Neuron (in vitro differentiated cells): ENCODE results near the gene GALNT5.

ENCODE experiments used
- H2AFZ ChIP-seq: one replicate; pipeline ENCODE4 v1.6.1; 2013; ENCODE audit warnings: low read depth, mild to moderate bottlenecking, inconsistent platforms, low read length, moderate library complexity
- H3K27me3 ChIP-seq: one replicate; pipeline ENCODE4 v1.6.1; 2013; ENCODE audit warnings: low read length; ENCODE audit not compliant: insufficient read depth
- H3K36me3 ChIP-seq: one replicate; pipeline ENCODE4 v1.6.1; 2013; ENCODE audit warnings: low read length; ENCODE audit not compliant: insufficient read depth
- H3K4me1 ChIP-seq: one replicate; pipeline ENCODE4 v1.6.1; 2013; ENCODE audit warnings: low read length; ENCODE audit not compliant: insufficient read depth
- H3K4me3 ChIP-seq: 2 replicates; pipeline ENCODE4 v1.5.1; 2013; ENCODE audit warnings: mild to moderate bottlenecking, low read length, moderate library complexity
- H3K9me3 ChIP-seq: one replicate; pipeline ENCODE4 v1.6.1; 2013; ENCODE audit warnings: low read length

Gene GALNT5

DNA sequence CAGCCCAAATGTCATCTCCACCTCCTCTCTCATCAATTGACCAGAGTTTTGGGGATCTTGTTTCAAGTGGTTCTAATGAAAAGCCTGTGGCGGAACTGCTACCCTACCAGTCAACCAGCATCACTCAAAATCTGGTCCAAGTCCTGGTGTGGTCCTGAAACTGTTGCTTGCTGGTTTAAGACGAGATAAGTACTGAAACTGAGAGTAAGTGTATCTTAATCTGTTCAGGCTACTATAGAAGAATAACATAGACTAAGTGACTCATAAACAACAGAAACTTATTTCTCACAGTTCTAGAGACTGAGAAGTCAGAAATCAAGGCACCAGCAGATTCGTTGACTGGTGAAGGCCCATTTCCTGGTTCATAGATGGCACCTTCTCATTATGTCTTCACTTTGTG lies 879 bp upstream of the GALNT5 start:
- Histone ChIP-seq H3K9me3 (no peaks in the 10 kb centered on the region), H3K36me3 (no peaks in the 10 kb centered on the region), H3K4me3 (no peak overlapping the region), H3K27me3 (peaks cover 2% of the 10 kb centered on the region), H2AFZ (no peak overlapping the region), H3K4me1 (peaks cover 8% of the 10 kb centered on the region)

DNA sequence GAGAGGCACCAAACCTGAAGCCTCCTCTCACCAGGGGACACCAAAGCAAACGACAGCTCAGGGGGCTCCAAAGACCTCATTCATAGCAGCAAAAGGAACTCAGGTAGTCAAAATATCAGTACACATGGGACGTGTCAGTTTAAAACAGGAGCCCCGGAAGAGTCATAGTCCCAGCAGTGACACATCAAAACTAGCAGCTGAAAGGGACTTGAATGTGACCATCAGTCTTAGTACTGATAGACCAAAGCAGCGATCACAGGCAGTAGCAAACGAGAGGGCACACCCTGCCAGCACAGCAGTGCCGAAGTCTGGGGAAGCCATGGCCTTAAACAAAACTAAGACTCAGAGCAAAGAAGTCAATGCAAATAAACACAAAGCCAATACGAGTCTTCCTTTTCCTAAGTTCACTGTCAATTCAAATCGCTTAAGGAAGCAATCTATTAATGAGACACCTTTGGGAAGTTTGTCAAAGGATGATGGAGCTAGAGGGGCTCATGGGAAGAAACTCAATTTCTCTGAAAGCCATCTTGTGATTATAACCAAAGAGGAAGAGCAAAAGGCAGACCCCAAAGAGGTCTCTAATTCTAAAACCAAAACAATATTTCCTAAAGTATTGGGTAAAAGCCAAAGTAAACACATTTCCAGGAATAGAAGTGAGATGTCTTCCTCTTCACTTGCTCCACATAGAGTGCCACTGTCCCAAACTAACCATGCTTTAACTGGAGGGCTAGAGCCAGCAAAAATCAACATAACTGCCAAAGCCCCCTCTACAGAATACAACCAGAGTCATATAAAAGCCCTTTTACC lies 1.2 kb downstream of the GALNT5 start:
- H3K4me3 ChIP-seq = no peak overlapping the region
- H2AFZ ChIP-seq = no peak overlapping the region
- peaks cover 8% of the 10 kb centered on the region for H3K4me1 ChIP-seq
- no peaks in the 10 kb centered on the region for H3K9me3 ChIP-seq
- H3K27me3 ChIP-seq = peaks cover 2% of the 10 kb centered on the region
- no peaks in the 10 kb centered on the region for H3K36me3 ChIP-seq

DNA sequence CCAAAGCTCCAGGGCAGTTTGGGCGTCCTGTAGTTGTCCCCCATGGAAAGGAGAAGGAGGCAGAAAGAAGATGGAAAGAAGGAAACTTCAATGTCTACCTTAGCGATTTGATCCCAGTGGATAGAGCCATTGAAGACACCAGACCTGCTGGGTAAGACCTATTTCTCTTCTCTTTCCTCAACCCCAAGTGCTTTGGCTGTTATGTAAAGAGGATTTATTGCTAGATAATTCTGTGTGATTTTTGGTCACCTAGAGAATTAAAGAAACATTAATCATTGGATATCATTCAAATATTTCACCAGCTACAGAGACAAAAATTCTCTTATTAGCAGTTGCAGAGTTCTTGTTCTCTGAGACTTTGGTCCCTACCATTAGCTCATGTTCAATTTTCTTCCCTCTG lies 1.9 kb downstream of the GALNT5 start:
- H3K9me3 ChIP-seq = no peaks in the 10 kb centered on the region
- H3K36me3 ChIP-seq = no peaks in the 10 kb centered on the region
- no peak overlapping the region for H2AFZ ChIP-seq
- H3K27me3 ChIP-seq = peaks cover 2% of the 10 kb centered on the region
- peaks cover 8% of the 10 kb centered on the region for H3K4me1 ChIP-seq
- no peak overlapping the region for H3K4me3 ChIP-seq

DNA sequence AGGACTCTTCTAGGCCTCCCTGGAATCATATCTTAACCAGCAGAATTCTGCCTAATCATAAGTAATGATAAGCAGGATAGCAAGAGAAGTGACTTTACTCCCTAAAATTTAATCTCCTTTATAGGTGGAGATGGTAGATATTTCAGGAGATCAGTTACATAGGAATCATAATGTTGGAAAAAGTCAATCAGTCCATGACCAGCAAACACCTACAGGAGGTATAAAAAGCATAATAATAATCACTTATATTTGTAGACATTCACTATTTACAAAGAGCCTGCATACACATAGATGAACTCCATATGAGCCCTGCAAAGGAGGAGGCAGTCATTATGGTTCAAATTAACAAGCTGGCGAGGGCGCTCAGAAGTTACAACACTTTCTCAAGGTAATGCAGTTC lies 2.5 kb downstream of the GALNT5 start:
- Histone ChIP-seq H3K36me3 (no peaks in the 10 kb centered on the region), H3K4me3 (no peak overlapping the region), H2AFZ (no peak overlapping the region), H3K4me1 (peaks cover 8% of the 10 kb centered on the region), H3K9me3 (no peaks in the 10 kb centered on the region), H3K27me3 (peaks cover 2% of the 10 kb centered on the region)

DNA sequence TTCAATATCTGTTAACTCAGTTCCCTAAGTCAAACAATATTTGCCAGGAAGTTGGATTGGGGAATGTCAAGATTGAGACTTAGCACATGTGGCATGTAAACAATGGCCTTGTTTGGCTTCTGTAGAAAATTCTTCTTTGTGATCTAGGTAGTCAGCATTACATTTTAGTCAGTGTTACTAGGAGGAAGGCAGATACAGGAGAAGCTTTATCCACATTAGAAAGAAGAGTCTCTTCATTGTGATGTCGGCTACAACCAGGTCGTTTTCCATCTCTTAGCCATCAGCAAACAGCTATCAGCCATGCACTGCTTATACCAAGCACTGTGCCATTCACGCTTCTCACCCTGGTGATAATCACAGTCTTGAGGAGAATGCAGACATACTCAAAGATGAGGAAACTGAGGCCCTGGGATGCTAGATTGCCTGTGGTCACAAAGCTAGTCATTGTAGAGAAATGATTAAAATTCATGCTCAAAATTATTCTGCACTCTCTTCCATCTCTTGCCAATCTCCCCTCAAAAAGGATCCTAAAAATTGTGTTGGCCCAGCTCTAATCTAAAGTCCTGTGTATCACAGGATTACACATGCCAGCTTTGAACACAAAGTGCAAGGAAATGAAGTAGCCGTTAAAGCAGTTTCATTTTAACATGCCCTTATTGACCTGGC lies 3.2 kb downstream of the GALNT5 start:
- no peak overlapping the region for H2AFZ ChIP-seq
- H3K9me3 ChIP-seq = no peaks in the 10 kb centered on the region
- H3K4me3 ChIP-seq = no peak overlapping the region
- H3K4me1 ChIP-seq = peaks cover 8% of the 10 kb centered on the region
- H3K36me3 ChIP-seq = no peaks in the 10 kb centered on the region
- peaks cover 2% of the 10 kb centered on the region for H3K27me3 ChIP-seq

DNA sequence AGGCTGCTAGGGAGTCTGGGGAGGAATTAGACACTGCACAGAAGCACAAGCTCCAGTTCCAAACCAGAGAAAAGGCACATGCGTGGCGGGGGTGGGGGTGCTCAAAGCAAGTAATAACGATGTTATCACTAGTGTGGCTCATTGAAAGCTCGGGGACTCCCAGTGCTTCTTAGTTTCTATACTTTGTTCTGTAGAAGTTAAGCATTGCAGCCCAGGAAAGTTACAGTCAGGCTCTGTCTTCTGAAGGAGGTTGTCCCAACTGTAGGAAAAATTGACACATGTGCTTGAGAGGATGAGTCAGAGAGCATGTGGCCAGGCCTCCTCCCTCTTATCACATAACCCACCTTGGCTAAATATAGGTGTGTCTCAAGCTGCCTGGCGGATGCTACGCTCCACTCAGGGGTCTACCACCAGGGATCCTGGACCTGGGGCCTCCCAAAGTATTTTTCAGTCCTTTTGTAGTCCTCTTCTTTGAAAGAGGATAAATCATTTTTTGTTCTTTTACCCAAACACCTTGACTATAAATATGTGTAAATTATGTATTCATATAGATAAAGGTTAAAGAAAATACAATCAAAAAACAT lies 3.8 kb downstream of the GALNT5 start:
- no peaks in the 10 kb centered on the region for H3K36me3 ChIP-seq
- H3K9me3 ChIP-seq = no peaks in the 10 kb centered on the region
- no peak overlapping the region for H3K4me3 ChIP-seq
- H3K27me3 ChIP-seq = peaks cover 2% of the 10 kb centered on the region
- no peak overlapping the region for H2AFZ ChIP-seq
- H3K4me1 ChIP-seq = peaks cover 8% of the 10 kb centered on the region

DNA sequence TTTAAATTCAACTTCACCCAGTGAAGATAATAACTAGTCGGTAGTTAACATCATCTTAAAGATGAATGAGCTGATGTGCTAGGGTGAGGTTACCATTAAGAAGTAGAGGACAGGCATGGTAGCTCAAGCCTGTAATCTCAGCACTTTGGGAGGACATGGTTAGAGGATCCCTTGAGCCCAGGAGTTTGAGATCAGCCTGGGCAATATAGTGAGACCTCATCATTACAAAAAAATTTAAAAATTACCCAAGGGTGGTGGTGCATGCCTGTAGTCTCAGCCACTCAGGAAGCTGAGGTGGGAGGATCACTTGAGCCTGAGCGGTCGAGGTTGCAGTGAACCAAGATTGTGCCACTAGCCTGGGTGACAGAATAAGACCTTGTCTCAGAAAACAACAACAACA lies 4.7 kb downstream of the GALNT5 start:
- Histone ChIP-seq H3K27me3 (peaks cover 2% of the 10 kb centered on the region), H2AFZ (no peak overlapping the region), H3K36me3 (no peaks in the 10 kb centered on the region), H3K4me3 (no peak overlapping the region), H3K4me1 (peaks cover 8% of the 10 kb centered on the region), H3K9me3 (no peaks in the 10 kb centered on the region)

DNA sequence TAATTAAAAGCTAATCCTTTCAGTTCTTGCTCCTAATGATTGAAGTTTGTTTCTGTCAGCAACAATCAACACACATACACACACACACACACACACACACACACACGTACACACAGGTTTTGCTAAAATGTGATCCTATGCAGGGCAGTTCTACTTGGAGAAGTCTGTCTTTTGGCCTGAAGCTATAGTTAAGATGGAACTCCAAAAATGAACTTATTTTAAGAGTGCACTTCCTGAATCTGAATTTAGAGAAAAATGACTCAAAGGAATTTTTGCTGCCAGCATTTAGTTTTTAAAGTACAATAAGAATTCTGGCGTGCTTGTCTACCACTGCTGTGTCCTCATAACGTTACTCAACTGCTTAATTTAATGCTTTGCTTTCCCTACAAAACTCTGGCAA lies 6.6 kb downstream of the GALNT5 start:
- H2AFZ ChIP-seq = no peak overlapping the region
- H3K4me3 ChIP-seq = no peak overlapping the region
- H3K27me3 ChIP-seq = peaks cover 5% of the 10 kb centered on the region
- no peaks in the 10 kb centered on the region for H3K36me3 ChIP-seq
- no peaks in the 10 kb centered on the region for H3K4me1 ChIP-seq
- no peaks in the 10 kb centered on the region for H3K9me3 ChIP-seq

DNA sequence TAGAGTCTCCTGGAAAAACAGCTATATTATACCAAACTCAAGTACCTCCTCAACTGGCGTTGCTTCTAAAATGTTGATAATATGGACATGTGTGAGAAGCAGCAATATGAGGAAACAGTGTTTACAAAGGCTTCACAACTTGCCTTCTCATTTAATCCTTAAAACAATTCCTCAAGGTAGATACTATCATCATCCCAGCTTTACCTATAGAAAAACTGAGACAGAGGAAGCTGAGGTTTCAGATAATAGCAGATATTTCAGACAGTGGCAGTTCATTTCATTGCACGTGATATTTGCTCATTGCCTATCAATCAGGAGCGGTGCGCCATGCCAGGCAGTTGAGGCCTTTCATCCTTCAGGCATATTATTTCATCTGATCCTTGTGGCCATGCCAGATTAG lies 8.3 kb downstream of the GALNT5 start:
- no peak overlapping the region for H3K4me3 ChIP-seq
- H2AFZ ChIP-seq = no peak overlapping the region
- no peaks in the 10 kb centered on the region for H3K36me3 ChIP-seq
- H3K27me3 ChIP-seq = peaks cover 2% of the 10 kb centered on the region
- H3K4me1 ChIP-seq = no peaks in the 10 kb centered on the region
- H3K9me3 ChIP-seq = no peaks in the 10 kb centered on the region

DNA sequence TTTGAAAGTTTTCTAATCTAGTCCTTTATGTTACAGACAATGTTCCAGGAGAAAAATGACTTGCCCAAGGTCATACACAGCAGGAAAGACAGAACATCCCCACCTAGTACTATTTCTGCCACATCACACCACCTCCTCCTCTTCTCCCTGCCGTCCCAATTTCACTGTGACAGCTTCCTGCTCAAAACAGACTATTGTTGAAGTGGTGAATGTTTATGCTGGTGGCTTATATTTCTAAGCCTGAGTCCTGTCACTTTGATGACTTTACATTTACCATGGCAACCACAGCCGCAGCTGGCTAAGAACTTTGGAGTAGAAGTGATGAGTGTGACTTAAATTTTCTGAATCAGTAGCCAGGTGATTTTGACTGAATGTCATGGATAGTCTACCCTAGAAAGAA lies 10.0 kb downstream of the GALNT5 start:
- Histone ChIP-seq H3K9me3 (no peaks in the 10 kb centered on the region), H3K27me3 (peaks cover 2% of the 10 kb centered on the region), H3K4me3 (no peak overlapping the region), H3K36me3 (no peaks in the 10 kb centered on the region), H2AFZ (no peak overlapping the region), H3K4me1 (no peaks in the 10 kb centered on the region)

DNA sequence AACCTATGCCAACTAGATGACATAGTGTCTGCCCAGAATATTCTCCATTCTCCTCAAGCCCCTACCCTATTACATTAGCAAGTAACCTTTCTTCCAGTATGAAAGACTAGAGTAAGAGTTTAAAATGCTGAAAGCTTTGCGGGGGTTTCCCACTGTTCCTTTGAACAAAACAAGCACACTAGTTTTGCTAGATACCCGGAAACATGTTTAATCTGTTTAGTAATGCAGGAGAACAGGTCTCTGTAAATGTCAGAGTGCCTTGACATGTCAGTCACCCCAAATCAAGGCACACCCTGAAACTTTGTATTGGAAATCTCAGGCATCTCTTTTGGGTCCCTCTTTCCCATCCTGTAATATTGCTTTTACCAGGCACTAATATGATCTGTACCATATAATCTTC lies 11.6 kb downstream of the GALNT5 start:
- Histone ChIP-seq H3K4me1 (no peaks in the 10 kb centered on the region), H2AFZ (no peak overlapping the region), H3K36me3 (no peaks in the 10 kb centered on the region), H3K27me3 (peaks cover 2% of the 10 kb centered on the region), H3K9me3 (no peaks in the 10 kb centered on the region), H3K4me3 (no peak overlapping the region)

DNA sequence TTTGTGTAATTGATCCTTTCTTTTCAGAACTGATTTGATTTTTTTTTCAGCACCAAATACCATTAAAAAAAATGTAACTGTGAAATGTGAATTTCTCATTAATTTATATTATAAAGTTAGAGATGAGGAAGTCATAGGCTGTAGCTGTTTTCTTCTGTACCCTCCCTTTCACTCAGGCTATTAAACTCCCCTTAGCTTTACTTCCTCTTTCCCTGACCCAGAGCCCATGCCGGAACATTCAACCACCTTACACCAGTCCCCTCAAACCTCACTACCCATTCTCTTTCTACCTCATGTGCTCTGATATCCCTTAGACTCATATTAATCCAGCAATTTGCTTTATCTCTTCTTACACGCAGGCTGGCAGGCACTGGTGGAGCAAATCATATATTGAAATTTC lies 12.4 kb downstream of the GALNT5 start:
- H3K27me3 ChIP-seq = peaks cover 2% of the 10 kb centered on the region
- no peaks in the 10 kb centered on the region for H3K9me3 ChIP-seq
- no peaks in the 10 kb centered on the region for H3K4me1 ChIP-seq
- H3K36me3 ChIP-seq = no peaks in the 10 kb centered on the region
- H2AFZ ChIP-seq = no peak overlapping the region
- no peak overlapping the region for H3K4me3 ChIP-seq

DNA sequence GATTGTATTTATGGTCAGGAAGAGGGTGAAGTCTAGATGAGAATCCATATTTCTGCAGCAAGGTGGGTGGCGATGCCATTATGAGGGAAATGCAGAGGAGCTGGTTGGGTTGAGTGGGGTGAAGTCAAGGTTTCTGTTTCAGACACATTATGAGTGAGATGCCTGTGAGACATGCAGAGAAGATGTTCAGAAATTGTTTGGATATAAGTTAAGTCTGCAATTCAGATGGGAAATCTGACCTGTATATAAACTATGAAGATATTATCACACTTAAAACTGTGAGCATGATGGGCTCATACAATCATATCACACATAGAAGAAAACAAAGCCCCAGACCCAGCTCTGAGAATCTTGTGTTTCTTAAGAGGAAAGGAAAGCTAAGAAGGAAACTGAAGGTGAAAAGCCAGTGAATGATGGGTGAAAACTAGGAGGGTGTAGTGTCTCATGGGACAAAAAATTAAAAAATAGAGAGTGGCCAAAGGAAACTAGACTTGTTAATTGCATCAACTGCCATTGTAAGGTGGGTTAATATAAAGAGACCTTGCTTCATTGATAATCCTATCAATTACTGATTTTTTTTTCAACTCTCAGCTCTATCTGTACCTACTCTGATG lies 14.2 kb downstream of the GALNT5 start:
- Histone ChIP-seq H3K9me3 (no peaks in the 10 kb centered on the region), H3K4me1 (no peaks in the 10 kb centered on the region), H2AFZ (no peak overlapping the region), H3K36me3 (no peaks in the 10 kb centered on the region), H3K4me3 (no peak overlapping the region), H3K27me3 (peaks cover 2% of the 10 kb centered on the region)
